ENCODE measurements around the gene POLL.

The POLL gene

DNA sequence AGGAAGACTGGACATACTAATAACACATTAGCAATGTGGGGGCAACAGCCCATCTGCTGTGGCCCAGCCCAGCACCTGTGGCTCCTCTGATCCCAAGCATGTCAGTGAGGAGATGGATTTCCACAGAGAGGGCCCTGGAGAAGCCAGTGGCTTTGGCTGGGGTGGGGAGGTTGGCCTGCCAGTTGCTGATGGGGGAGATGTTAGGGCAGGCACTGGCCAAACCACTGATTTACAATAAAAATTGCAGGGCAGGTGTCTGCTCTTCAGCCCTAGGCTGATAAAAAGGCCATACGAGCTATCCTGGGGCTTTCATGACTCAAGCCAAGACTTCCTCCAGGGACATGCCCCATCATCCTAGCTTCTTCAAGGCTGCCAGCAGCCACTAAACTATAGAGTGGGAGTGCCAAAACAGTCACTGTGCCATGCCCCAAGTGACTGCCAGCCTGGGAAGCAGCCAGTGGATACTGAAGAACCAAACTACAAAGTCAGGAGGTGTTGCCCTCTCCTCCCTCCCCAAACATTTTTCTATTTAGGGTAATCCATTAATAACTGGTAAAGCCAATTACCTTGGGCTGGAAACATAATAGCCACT is 37.9 kb upstream of the POLL start:
- Histone ChIP-seq H3K4me2 (ENCODE audit: low read length) (no peak overlapping the region), H3K27me3 (ENCODE audit: control insufficient read depth, insufficient read depth, low read length) (no peaks in the 10 kb centered on the region), H3K9ac (no peak overlapping the region), H3K36me3 (ENCODE audit: control insufficient read depth, insufficient read depth, low read length) (no peaks in the 10 kb centered on the region), H3K9me3 (ENCODE audit: control insufficient read depth, low read length) (no peaks in the 10 kb centered on the region), H3K27ac (no peak overlapping the region), H3K4me1 (no peaks in the 10 kb centered on the region), H2AFZ (no peak overlapping the region), H3K4me3 (ENCODE audit: low read depth, low read length) (no peak overlapping the region), H3K79me2 (peaks cover 31% of the 10 kb centered on the region)
- TF ChIP-seq, protein P1, sequence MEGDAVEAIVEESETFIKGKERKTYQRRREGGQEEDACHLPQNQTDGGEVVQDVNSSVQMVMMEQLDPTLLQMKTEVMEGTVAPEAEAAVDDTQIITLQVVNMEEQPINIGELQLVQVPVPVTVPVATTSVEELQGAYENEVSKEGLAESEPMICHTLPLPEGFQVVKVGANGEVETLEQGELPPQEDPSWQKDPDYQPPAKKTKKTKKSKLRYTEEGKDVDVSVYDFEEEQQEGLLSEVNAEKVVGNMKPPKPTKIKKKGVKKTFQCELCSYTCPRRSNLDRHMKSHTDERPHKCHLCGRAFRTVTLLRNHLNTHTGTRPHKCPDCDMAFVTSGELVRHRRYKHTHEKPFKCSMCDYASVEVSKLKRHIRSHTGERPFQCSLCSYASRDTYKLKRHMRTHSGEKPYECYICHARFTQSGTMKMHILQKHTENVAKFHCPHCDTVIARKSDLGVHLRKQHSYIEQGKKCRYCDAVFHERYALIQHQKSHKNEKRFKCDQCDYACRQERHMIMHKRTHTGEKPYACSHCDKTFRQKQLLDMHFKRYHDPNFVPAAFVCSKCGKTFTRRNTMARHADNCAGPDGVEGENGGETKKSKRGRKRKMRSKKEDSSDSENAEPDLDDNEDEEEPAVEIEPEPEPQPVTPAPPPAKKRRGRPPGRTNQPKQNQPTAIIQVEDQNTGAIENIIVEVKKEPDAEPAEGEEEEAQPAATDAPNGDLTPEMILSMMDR (IDR thresholded peaks at IDR 0.05): no peak

DNA sequence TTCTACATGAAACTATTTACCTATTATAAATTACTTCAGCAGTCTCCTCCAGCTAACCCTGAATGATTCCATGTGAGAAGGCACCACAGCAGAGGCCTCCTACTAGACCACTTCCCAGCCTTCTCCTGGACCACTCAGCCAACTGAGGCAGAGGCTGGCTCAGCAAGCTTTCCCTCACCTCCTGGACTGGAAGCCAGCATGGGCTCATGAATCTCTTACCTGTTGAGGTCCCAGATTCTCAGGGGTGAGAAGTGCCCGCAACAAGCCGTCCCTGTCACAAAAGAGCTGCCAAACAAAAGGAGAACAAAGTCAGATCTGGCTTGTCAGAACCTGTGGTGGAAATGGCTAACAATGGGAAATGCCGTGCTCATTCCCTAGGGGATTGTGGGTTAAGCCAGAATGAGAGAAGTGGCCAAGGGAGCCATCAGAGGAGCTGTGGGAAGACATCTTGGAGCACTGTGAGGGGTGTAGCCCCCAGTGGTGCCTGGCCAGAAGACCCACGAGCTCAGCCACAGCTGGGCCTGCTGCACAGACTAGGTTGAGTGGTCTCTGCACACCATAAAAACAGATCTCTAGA is 36.6 kb upstream of the POLL start:
- H3K4me3 ChIP-seq (ENCODE audit: low read depth, low read length): no peak overlapping the region
- peaks cover 18% of the 10 kb centered on the region for H3K79me2 ChIP-seq
- no peak overlapping the region for H3K27ac ChIP-seq
- H2AFZ ChIP-seq: no peak overlapping the region
- H3K4me2 ChIP-seq (ENCODE audit: low read length): no peak overlapping the region
- no peaks in the 10 kb centered on the region for H3K4me1 ChIP-seq
- H3K9me3 ChIP-seq (ENCODE audit: control insufficient read depth, low read length): no peaks in the 10 kb centered on the region
- no peaks in the 10 kb centered on the region for H3K27me3 ChIP-seq (ENCODE audit: control insufficient read depth, insufficient read depth, low read length)
- H3K9ac ChIP-seq: no peak overlapping the region
- TF ChIP-seq, protein P1 (IDR thresholded peaks at IDR 0.05): no peak
- H3K36me3 ChIP-seq (ENCODE audit: control insufficient read depth, insufficient read depth, low read length): no peaks in the 10 kb centered on the region

DNA sequence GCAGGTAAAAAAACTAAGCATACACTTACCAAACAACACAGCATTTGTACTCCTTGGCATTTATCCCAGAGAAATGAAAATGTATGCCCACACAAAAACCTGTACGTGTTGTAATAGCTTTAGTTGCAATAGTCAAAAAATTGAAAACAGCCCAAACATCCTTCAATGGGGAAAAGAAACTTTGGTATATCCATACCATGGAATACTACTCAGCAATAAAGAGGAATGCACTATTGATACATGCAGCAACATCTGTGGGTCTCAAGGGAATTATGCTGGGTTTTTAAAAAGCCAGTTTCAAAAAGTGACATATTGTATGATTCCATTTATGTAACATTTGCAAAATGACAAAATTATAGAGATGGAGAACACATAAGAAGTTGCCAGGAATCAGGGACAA is 35.5 kb upstream of the POLL start:
- no peak overlapping the region for H3K4me3 ChIP-seq (ENCODE audit: low read depth, low read length)
- no peak overlapping the region for H3K4me2 ChIP-seq (ENCODE audit: low read length)
- no peaks in the 10 kb centered on the region for H3K4me1 ChIP-seq
- TF ChIP-seq, protein P1 (IDR thresholded peaks at IDR 0.05): no peak
- H3K9me3 ChIP-seq (ENCODE audit: control insufficient read depth, low read length): no peaks in the 10 kb centered on the region
- no peak overlapping the region for H2AFZ ChIP-seq
- no peak overlapping the region for H3K9ac ChIP-seq
- H3K27ac ChIP-seq: no peak overlapping the region
- no peaks in the 10 kb centered on the region for H3K27me3 ChIP-seq (ENCODE audit: control insufficient read depth, insufficient read depth, low read length)
- peaks cover 9% of the 10 kb centered on the region for H3K79me2 ChIP-seq
- H3K36me3 ChIP-seq (ENCODE audit: control insufficient read depth, insufficient read depth, low read length): no peaks in the 10 kb centered on the region

DNA sequence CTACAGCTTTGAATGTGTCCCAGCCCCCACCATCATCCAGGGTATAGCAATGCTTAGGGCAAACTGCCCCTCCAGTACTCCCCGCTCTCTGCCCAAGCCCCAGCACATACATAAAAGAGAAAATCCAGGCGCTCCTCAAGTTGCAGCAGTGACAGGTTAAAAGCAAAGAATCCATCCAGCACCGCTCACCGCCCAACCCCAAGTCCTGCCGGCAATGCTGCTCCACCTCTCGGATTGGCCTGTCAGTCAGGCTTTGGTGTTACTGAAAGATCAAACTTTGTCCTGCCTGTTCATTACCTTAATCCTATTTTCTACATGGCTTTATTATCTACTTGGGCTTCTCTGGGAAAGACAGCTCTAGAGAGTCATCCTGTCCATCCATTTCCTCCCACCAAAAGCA is 31.9 kb upstream of the POLL start:
- Histone ChIP-seq H3K27me3 (ENCODE audit: control insufficient read depth, insufficient read depth, low read length) (no peaks in the 10 kb centered on the region), H3K9me3 (ENCODE audit: control insufficient read depth, low read length) (no peaks in the 10 kb centered on the region), H3K4me2 (ENCODE audit: low read length) (no peak overlapping the region), H3K4me3 (ENCODE audit: low read depth, low read length) (no peak overlapping the region), H3K27ac (no peak overlapping the region), H3K79me2 (no peaks in the 10 kb centered on the region), H2AFZ (no peak overlapping the region), H3K36me3 (ENCODE audit: control insufficient read depth, insufficient read depth, low read length) (no peaks in the 10 kb centered on the region), H3K9ac (no peak overlapping the region), H3K4me1 (no peaks in the 10 kb centered on the region)
- TF ChIP-seq, protein P1 (IDR thresholded peaks at IDR 0.05): no peak

DNA sequence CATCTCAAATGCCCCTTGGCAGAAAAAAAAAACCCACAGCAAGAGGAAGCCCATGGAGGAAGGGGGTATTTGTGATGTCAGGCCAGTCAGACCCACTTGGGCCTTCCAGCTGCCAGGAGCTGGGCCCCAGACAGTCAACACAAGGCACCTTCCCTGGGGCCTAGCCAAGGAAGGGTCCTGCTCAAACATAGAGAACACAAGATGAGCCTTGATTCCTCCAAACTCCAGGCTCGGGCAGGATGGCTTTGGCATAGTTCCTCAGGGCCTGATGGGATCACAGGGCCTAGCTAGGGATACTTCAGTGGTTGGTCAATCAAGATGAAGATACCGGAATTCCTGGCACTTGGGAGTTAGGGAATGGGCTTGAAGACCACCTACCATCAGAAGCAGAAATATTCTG is 30.8 kb upstream of the POLL start:
- Histone ChIP-seq H3K4me3 (ENCODE audit: low read depth, low read length) (no peak overlapping the region), H2AFZ (no peak overlapping the region), H3K36me3 (ENCODE audit: control insufficient read depth, insufficient read depth, low read length) (no peaks in the 10 kb centered on the region), H3K4me1 (no peaks in the 10 kb centered on the region), H3K4me2 (ENCODE audit: low read length) (no peak overlapping the region), H3K9ac (no peak overlapping the region), H3K9me3 (ENCODE audit: control insufficient read depth, low read length) (no peaks in the 10 kb centered on the region), H3K27ac (no peak overlapping the region), H3K27me3 (ENCODE audit: control insufficient read depth, insufficient read depth, low read length) (no peaks in the 10 kb centered on the region), H3K79me2 (no peaks in the 10 kb centered on the region)
- TF ChIP-seq, protein P1 (IDR thresholded peaks at IDR 0.05): no peak
